GM23248 (cell line): ENCODE results near the gene PDLIM3. TPM values are rescaled to one million over a fixed set of nuclear protein-coding genes. Genes with fewer than 3 reads are reported as not detected.
"Not testable (repeated sequence)": the region's sequence is repeated elsewhere in the genome, so short reads cannot be mapped to it uniquely, and the experiment has no call there.

Experiments used
- DNase-seq: peaks from one replicate; pipeline ENCODE4 v3.0.0-alpha.2; 2015
- H2AFZ ChIP-seq: fragments of 200-600 bp; sonication (generic); 2 replicates; pipeline ENCODE4 v1.6.1; 2016; ENCODE audit warnings: antibody characterized with exemption
- H3F3A ChIP-seq: fragments of 200-600 bp; sonication (generic); 2 replicates; pipeline ENCODE4 v1.6.1; 2016; ENCODE audit warnings: mild to moderate bottlenecking, antibody characterized with exemption, mixed run types; ENCODE audit not compliant: insufficient read depth
- H3K27ac ChIP-seq: fragments of 200-600 bp; sonication (generic); 2 replicates; pipeline ENCODE4 v1.5.1; 2016; ENCODE audit warnings: mild to moderate bottlenecking
- H3K27me3 ChIP-seq: fragments of 200-600 bp; sonication (generic); replicated peaks from 2 replicates; pipeline ENCODE4 v1.6.1; 2016; ENCODE audit warnings: mild to moderate bottlenecking; ENCODE audit not compliant: insufficient read depth
- H3K36me3 ChIP-seq: fragments of 200-600 bp; sonication (generic); 2 replicates; pipeline ENCODE4 v1.6.1; 2016; ENCODE audit warnings: low read depth, mild to moderate bottlenecking
- H3K4me1 ChIP-seq: fragments of 200-600 bp; sonication (generic); 2 replicates; pipeline ENCODE4 v1.6.1; 2016; ENCODE audit warnings: mild to moderate bottlenecking; ENCODE audit not compliant: insufficient read depth
- H3K4me2 ChIP-seq: fragments of 200-600 bp; sonication (generic); one replicate; pipeline ENCODE4 v1.6.1; 2016; ENCODE audit warnings: mild to moderate bottlenecking; ENCODE audit not compliant: unreplicated experiment
- H3K4me3 ChIP-seq: fragments of 200-600 bp; sonication (generic); 2 replicates; pipeline ENCODE4 v1.5.1; 2016; ENCODE audit warnings: mild to moderate bottlenecking
- H3K79me2 ChIP-seq: fragments of 200-600 bp; sonication (generic); 2 replicates; pipeline ENCODE4 v1.6.1; 2016; ENCODE audit warnings: mild to moderate bottlenecking; ENCODE audit not compliant: insufficient read depth
- H3K9ac ChIP-seq: fragments of 200-600 bp; sonication (generic); 2 replicates; pipeline ENCODE4 v1.6.1; 2016; ENCODE audit warnings: mild to moderate bottlenecking
- H3K9me2 ChIP-seq: fragments of 200-600 bp; sonication (generic); 2 replicates; pipeline ENCODE4 v1.6.1; 2016; ENCODE audit warnings: mixed run types, mild to moderate bottlenecking, moderate library complexity; ENCODE audit not compliant: insufficient read depth
- H3K9me3 ChIP-seq: fragments of 200-600 bp; sonication (generic); one replicate; pipeline ENCODE4 v1.6.1; 2017; ENCODE audit warnings: low read depth
- H4K20me1 ChIP-seq: fragments of 200-600 bp; sonication (generic); 2 replicates; pipeline ENCODE4 v1.6.0; 2016; ENCODE audit not compliant: insufficient read depth
- EZH2 ChIP-seq: fragments of 200-600 bp; sonication (generic); IDR thresholded peaks from 2 replicates; pipeline ENCODE4 v1.6.1; 2018; ENCODE audit warnings: antibody characterized with exemption, mild to moderate bottlenecking; ENCODE audit not compliant: insufficient read depth, poor library complexity, severe bottlenecking
- EZH2phosphoT487 ChIP-seq: fragments of 200-600 bp; sonication (generic); IDR thresholded peaks from 2 replicates; pipeline ENCODE4 v1.6.1; 2018; ENCODE audit warnings: antibody characterized with exemption, moderate library complexity, mild to moderate bottlenecking, low read depth; ENCODE audit not compliant: insufficient read depth
- WGBS, 2 experiments: methylation state at CpG; one replicate each; pipeline ENCODE4 v1.1.6; 2015 to 2017; ENCODE audit warnings: low lambda C conversion rate in 2 of 2, low coverage in 1 of 2; ENCODE audit errors: missing lambda C conversion rate in 2 of 2; 5-methylcytosine and 5-hydroxymethylcytosine counted together
- in situ Hi-C: fragments of 300-500 bp; cut with MboI; formaldehyde crosslinking; loops from 2 replicates; pipeline ENCODE4 v1.15.0; 2020
- polyA plus RNA-seq: library from polyadenylated mRNA; unstranded; fragments of >200 nt; fragmentation: Nextera tagmentation; extraction: Ambion mirVana; gene quantifications from 2 replicates; pipeline ENCODE4 v1.2.1, GENCODE V29; 2016
- total RNA-seq: library from RNA; depleted of rRNA; stranded (reverse); fragments of >200 nt; shearing (Covaris generic); gene quantifications from 2 replicates; pipeline ENCODE4 v1.2.3, GENCODE V29; 2014

The PDLIM3 gene
- total and polyA plus RNA-seq, 2 experiments from 2014 or later = 0.69 TPM; not detected in 1

DNA sequence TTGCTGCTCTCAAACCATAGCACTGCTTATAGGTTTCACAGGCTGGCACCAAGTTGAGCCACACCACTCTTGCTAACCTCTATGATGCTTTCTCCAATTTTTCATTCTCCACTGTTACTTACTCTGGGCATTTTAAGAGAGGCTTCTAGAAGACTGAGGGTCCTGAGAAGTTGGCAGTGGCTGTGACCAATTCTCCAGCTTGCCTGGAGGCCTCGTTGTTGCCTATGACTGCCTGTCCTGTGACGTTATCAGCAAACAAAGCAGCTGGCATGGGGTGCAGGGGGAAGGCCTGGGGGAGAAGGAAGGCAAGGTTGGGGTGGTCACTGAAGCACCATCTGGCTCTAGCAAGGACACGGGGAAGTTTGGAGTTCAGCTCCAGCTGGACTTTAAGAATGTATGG, 30.4 kb upstream of the PDLIM3 start:
- Histone ChIP-seq H3K4me3 (no peak overlapping the region), H3K4me1 (peaks cover 16% of the 10 kb centered on the region), H3F3A (peaks cover 6% of the 10 kb centered on the region; the same call in 1 of the 2 replicates), H2AFZ (no peak overlapping the region), H3K9ac (no peak overlapping the region), H4K20me1 (no peaks in the 10 kb centered on the region), H3K36me3 (no peaks in the 10 kb centered on the region), H3K9me3 (no peaks in the 10 kb centered on the region), H3K27ac (no peak overlapping the region), H3K79me2 (no peaks in the 10 kb centered on the region), H3K4me2 (no peak overlapping the region), H3K27me3 (no peaks in the 10 kb centered on the region), H3K9me2 (no peaks in the 10 kb centered on the region)
- in situ Hi-C loops = no loop called here
- TF ChIP-seq EZH2 (no peak), EZH2phosphoT487 (no peak)
- 85 to 92% methylated on average over 3 of the region's 3 CpGs for WGBS, 2 experiments
- DNase-seq = no peak

DNA sequence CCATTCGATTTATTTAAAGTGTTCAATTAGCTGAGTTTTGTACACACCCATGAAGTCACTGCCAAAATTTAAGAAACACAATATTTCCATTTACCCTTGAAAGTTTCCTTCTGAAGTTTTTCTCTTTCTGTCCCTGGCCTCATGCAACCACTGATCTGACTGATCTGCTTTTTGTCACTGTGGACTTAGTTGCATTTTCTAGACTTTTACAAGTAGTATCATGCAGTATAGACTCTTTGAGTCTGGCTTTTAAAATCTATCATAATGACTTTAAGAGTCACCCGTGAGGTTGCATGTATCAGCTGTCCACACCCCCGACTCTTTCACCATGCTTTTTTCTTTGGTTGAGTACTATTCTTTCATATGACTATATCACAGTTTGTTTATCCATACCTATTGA, 29.0 kb upstream of the PDLIM3 start:
- Histone ChIP-seq H3K9me2 (no peaks in the 10 kb centered on the region), H3K27ac (no peak overlapping the region), H3K4me1 (peaks cover 16% of the 10 kb centered on the region), H3K27me3 (no peaks in the 10 kb centered on the region), H3K36me3 (no peaks in the 10 kb centered on the region), H3K4me3 (no peak overlapping the region), H3F3A (peaks cover 6% of the 10 kb centered on the region; the same call in 1 of the 2 replicates), H3K9me3 (no peaks in the 10 kb centered on the region), H3K79me2 (no peaks in the 10 kb centered on the region), H3K4me2 (no peak overlapping the region), H3K9ac (no peak overlapping the region), H4K20me1 (no peaks in the 10 kb centered on the region), H2AFZ (no peak overlapping the region)
- TF ChIP-seq EZH2phosphoT487 (no peak), EZH2 (no peak)
- in situ Hi-C loops = no loop called here
- 33 to 34% methylated on average over 3 of the region's 3 CpGs for WGBS, 2 experiments
- DNase-seq = no peak

DNA sequence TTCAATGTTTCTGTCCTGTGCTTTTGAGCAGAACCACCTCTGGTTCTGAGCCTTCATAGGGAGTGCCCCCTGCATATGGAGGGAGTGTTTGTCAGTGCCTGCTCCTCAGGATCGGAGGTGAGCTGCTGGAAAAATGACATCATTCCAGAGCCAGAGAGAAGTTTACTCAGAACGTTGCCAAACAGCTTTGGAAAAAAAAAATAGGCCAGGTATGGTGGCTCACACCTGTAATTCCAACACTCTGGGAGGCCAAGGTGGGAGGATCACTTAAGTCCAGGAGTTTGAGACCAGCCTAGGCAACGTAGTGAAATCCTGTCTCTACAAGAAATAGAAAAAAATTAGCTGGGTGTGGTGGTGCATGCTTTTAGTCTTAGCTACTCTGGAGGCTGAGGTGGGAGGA, 27.2 kb upstream of the PDLIM3 start:
- TF ChIP-seq EZH2 (no peak), EZH2phosphoT487 (no peak)

DNA sequence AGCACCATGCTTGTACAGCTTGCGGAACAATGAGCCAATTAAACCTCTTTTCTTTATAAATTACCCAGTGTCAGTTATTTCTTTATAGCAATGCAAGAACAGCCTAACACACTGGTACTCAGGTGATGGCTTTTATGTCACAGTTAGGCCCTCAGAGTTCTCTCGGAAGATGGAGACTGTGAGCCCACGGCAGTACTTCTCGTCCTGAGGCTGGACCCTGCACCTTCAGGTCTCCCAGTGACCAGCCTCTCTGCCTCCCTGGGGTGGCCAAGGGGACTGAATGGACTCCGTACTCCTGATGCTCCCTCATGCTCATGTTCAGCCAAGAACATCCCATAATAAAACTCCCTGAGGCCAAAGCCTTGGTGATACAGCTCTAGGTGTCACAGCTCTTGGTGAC, 25.0 kb upstream of the PDLIM3 start:
- no peak overlapping the region for H3K9ac ChIP-seq
- H3K9me2 ChIP-seq = no peaks in the 10 kb centered on the region
- in situ Hi-C loops = no loop called here
- no peak overlapping the region for H3K27ac ChIP-seq
- no peak overlapping the region for H3K4me3 ChIP-seq
- TF ChIP-seq EZH2 (no peak), EZH2phosphoT487 (no peak)
- no peaks in the 10 kb centered on the region for H3K79me2 ChIP-seq
- no peaks in the 10 kb centered on the region for H3F3A ChIP-seq
- H3K9me3 ChIP-seq = no peaks in the 10 kb centered on the region
- no peaks in the 10 kb centered on the region for H3K27me3 ChIP-seq
- no peak for DNase-seq
- WGBS, 2 experiments = 77 to 82% methylated on average over 5 of the region's 5 CpGs
- peak overlapping the region; percentile 53 for H2AFZ ChIP-seq
- no peak overlapping the region for H3K4me2 ChIP-seq
- H4K20me1 ChIP-seq = no peaks in the 10 kb centered on the region
- no peaks in the 10 kb centered on the region for H3K36me3 ChIP-seq
- no peaks in the 10 kb centered on the region for H3K4me1 ChIP-seq

More for the DNA sequence above, 27.2 kb upstream of the PDLIM3 start:
- Histone ChIP-seq H3K27me3 (no peaks in the 10 kb centered on the region), H3K27ac (no peak overlapping the region), H3K9me3 (no peaks in the 10 kb centered on the region), H3K9me2 (no peaks in the 10 kb centered on the region), H3K36me3 (no peaks in the 10 kb centered on the region), H3K4me2 (no peak overlapping the region), H3K4me1 (peaks cover 13% of the 10 kb centered on the region), H3K79me2 (no peaks in the 10 kb centered on the region), H3K4me3 (no peak overlapping the region), H2AFZ (no peak overlapping the region), H4K20me1 (no peaks in the 10 kb centered on the region), H3F3A (peaks cover 6% of the 10 kb centered on the region; the same call in 1 of the 2 replicates), H3K9ac (no peak overlapping the region)
- DNase-seq = no peak
- in situ Hi-C loops = no loop called here
- WGBS, 2 experiments = 64 to 73% methylated on average over 3 of the region's 3 CpGs

DNA sequence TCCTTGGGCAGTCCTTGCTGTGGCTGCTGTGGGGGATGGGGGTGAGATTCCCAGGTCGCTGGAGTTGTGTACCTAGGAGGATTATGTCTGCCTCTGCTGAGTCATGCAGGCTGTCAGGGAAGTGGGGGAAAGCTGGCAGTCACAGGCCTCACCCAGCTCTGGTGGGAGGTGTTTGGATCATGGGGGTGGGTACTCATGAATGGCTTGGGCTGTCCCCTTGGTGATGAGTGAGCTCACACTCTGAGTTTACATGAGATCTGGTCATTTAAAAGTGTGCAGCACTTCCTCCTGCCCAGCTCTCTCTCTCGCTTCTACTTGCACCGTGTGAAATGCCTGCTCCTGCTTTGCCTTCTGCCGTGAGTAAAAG, 24.6 kb upstream of the PDLIM3 start:
- Histone ChIP-seq H3K9me2 (no peaks in the 10 kb centered on the region), H3F3A (no peaks in the 10 kb centered on the region), H3K36me3 (no peaks in the 10 kb centered on the region), H3K9me3 (no peaks in the 10 kb centered on the region), H3K9ac (no peak overlapping the region), H3K27me3 (no peaks in the 10 kb centered on the region), H3K4me2 (no peak overlapping the region), H3K79me2 (no peaks in the 10 kb centered on the region), H3K4me1 (no peaks in the 10 kb centered on the region), H2AFZ (peak overlapping the region; percentile 53), H3K4me3 (no peak overlapping the region), H4K20me1 (no peaks in the 10 kb centered on the region), H3K27ac (no peak overlapping the region)
- TF ChIP-seq EZH2phosphoT487 (no peak), EZH2 (no peak)
- 27 to 37% methylated on average over 4 of the region's 4 CpGs for WGBS, 2 experiments
- peak; percentile 51 for DNase-seq
- in situ Hi-C loops = no loop called here

DNA sequence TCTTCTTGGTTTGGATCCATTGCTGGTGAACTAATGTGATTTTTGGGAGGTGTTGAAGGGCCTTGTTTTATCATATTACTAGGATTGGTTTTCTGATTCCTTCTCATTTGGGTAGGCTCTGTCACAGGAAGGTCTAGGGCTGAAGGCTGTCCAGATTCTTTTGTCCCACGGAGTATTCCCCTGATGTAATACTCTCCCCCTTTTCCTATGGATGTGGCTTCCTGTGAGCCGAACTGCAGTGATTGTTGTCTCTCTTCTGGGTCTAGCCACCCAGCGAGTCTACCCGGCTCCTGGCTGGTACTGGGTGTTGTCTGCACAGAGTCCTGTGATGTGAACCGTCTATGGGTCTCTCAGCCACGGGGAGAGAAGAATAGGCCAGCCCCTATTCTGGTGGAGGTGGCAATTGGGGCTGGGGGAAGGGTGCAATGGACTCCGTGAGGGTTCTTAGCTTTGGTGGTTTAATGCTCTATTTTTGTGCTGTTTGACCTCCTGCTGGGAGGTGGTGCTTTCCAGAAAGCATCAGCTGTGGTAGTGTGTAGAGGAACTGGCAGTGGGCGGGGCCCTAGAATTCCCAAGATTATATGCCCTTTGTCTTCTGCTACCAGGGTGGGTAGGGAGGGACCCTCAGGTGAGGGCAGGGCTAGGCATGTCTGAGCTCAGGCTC, 24.1 kb upstream of the PDLIM3 start:
- H3K9ac ChIP-seq, H3K4me3 ChIP-seq, in situ Hi-C loops, DNase-seq, H4K20me1 ChIP-seq, H3K27ac ChIP-seq, H3F3A ChIP-seq, H3K4me1 ChIP-seq, H3K4me2 ChIP-seq, H3K79me2 ChIP-seq, H3K27me3 ChIP-seq, H3K9me2 ChIP-seq, H3K9me3 ChIP-seq, H3K36me3 ChIP-seq: not testable (repeated sequence)
- H2AFZ ChIP-seq = peak overlapping the region; percentile 53; the same call in 1 of the 2 replicates
- WGBS, 2 experiments = 79 to 83% methylated on average over 8 of the region's 8 CpGs
